ENCODE results near the gene KCTD12. TPM values are rescaled to one million over a fixed set of nuclear protein-coding genes. Genes with fewer than 3 reads are reported as not detected.

The KCTD12 gene
- 100 to 1,000 TPM in 1 of 2 donors, 10 to 100 TPM in 1; 21.5 to 111 TPM for total RNA-seq

DNA sequence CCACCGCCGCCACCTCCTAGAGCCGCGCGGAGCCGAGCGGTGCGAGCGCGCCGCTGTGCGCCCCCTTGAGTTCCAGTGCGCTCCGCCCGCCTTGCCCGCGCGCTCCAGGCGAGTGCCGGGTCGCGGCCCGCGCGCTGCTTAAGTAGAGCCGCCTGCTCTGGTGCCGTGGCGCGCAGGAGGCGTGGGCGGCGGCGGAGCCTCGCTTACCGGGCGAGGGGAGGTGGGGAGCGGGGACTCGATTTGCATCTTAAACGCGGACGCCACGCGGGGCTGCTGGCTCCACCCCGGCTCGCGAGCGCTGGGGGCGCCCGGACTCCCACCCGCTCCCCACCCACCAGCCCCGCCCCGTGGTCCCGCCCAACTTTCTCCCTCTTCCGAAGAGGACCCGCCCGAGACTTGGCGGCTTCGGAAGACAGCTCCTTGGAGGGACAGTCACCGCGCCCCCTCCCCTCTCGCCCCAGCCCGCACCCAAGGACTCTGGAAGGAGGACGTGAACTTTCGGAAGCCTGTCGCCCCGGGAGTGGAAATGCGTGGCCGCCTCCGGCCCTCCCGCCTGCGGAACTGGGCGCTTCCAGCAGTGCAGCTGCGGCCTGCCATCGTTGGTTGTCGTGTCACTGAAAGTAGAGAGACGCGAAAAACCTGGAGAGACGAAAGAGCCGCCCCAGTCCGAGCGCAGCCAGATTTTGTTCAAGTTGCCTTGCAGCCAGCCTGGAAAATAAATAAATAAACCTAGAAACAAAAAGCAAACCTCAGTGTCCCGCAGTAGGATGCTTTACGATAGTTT lies at the start of gene KCTD12:
Gene KCTD12, minus strand, starts transcription at position 114 of the 784 bp plus-strand sequence. CDS start 257 bp downstream, outside the sequence.
- Histone ChIP-seq H3K27me3 (replicated peaks; ENCODE audit: insufficient read depth) (peaks cover 3% of the 10 kb centered on the region), H3K36me3 (no peaks in the 10 kb centered on the region), H3K9me3 (no peaks in the 10 kb centered on the region), H3K27ac (peak within 1 kb of the TSS; percentile 69 to 74), H3K4me1 (replicated peaks) (no peaks in the 10 kb centered on the region), H3K4me3 (peak within 1 kb of the TSS; percentile 53 to 54)
- TF ChIP-seq, protein P1, sequence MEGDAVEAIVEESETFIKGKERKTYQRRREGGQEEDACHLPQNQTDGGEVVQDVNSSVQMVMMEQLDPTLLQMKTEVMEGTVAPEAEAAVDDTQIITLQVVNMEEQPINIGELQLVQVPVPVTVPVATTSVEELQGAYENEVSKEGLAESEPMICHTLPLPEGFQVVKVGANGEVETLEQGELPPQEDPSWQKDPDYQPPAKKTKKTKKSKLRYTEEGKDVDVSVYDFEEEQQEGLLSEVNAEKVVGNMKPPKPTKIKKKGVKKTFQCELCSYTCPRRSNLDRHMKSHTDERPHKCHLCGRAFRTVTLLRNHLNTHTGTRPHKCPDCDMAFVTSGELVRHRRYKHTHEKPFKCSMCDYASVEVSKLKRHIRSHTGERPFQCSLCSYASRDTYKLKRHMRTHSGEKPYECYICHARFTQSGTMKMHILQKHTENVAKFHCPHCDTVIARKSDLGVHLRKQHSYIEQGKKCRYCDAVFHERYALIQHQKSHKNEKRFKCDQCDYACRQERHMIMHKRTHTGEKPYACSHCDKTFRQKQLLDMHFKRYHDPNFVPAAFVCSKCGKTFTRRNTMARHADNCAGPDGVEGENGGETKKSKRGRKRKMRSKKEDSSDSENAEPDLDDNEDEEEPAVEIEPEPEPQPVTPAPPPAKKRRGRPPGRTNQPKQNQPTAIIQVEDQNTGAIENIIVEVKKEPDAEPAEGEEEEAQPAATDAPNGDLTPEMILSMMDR (IDR thresholded peaks at IDR 0.05): peak in 2 of 4 experiments; percentile 26 to 38
- TF ChIP-seq POLR2A (IDR thresholded peaks at IDR 0.05): peak; percentile 19
- no peak for TF ChIP-seq POLR2AphosphoS5 (IDR thresholded peaks at IDR 0.05)
- intact Hi-C loops (cut with DNase I): loop anchor here (5.0 kb wide), 1 partner anchor 219 kb away; no protein-coding TSS in a partner anchor
- peak; percentile 63 for DNase-seq (ENCODE audit: low spot score)
- under 1% methylated on average over 77 of the region's 83 CpGs for WGBS

- Histone ChIP-seq H3K4me3 (no peak overlapping the region), H3K36me3 (no peaks in the 10 kb centered on the region), H3K4me1 (replicated peaks) (no peaks in the 10 kb centered on the region), H3K27me3 (replicated peaks; ENCODE audit: insufficient read depth) (no peaks in the 10 kb centered on the region), H3K27ac (no peak overlapping the region), H3K9me3 (no peaks in the 10 kb centered on the region)
- intact Hi-C loops (cut with DNase I): no loop called here
- TF ChIP-seq, protein P1 (IDR thresholded peaks at IDR 0.05): no peak
- TF ChIP-seq POLR2A (IDR thresholded peaks at IDR 0.05) (no peak), POLR2AphosphoS5 (IDR thresholded peaks at IDR 0.05) (no peak)
- 90% methylated on average over 1 of the region's 1 CpG for WGBS
- DNase-seq (ENCODE audit: low spot score): no peak
Observed at GRCh38 chr13:76934671-76935070, 48.5 kb upstream of the KCTD12 start.

- Histone ChIP-seq H3K4me3 (no peak overlapping the region), H3K36me3 (no peaks in the 10 kb centered on the region), H3K4me1 (replicated peaks) (no peaks in the 10 kb centered on the region), H3K27me3 (replicated peaks; ENCODE audit: insufficient read depth) (no peaks in the 10 kb centered on the region), H3K9me3 (no peaks in the 10 kb centered on the region), H3K27ac (no peak overlapping the region)
- 70% methylated on average over 4 of the region's 4 CpGs for WGBS
- no peak for DNase-seq (ENCODE audit: low spot score)
- intact Hi-C loops (cut with DNase I): no loop called here
- TF ChIP-seq, protein P1 (IDR thresholded peaks at IDR 0.05): no peak
- TF ChIP-seq POLR2AphosphoS5 (IDR thresholded peaks at IDR 0.05): no peak
- TF ChIP-seq POLR2A (IDR thresholded peaks at IDR 0.05): no peak
Observed at GRCh38 chr13:76932076-76932475, 45.9 kb upstream of the KCTD12 start.

DNA sequence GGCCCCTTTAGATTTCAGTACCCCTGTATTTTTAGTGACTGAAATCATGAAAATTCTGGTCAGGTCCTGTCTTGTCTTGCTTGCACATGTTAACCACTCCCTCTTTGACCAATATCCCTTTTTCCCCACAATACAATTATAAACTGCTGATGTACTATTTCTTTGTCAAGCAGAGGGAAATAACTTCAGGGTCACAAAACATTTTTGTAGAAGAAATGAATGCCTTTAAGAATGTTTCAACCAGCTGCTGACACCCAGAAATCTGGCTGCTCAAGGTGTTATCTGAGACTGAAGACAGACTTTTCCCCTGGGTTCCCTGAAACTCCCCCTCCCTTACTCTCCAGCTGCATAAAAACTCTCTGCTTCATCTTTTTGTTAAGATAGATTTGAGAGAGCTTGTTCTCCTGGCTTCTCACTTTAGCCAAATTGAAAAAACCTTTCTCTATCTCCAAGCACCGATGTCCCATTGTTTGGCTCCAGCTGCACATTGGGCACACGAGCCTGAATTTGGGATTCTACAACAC lies 43.7 kb upstream of the KCTD12 start:
- 33% methylated on average over 2 of the region's 2 CpGs for WGBS
- Histone ChIP-seq H3K4me3 (no peak overlapping the region), H3K4me1 (replicated peaks) (no peaks in the 10 kb centered on the region), H3K27ac (no peak overlapping the region), H3K27me3 (replicated peaks; ENCODE audit: insufficient read depth) (no peaks in the 10 kb centered on the region), H3K36me3 (no peaks in the 10 kb centered on the region), H3K9me3 (no peaks in the 10 kb centered on the region)
- intact Hi-C loops (cut with DNase I): no loop called here
- no peak for TF ChIP-seq POLR2A (IDR thresholded peaks at IDR 0.05)
- TF ChIP-seq, protein P1 (IDR thresholded peaks at IDR 0.05): no peak
- TF ChIP-seq POLR2AphosphoS5 (IDR thresholded peaks at IDR 0.05): no peak
- no peak for DNase-seq (ENCODE audit: low spot score)

All from prostate gland (tissue), 2 donors.